DOHH2 (cell line): ENCODE results near the gene AKIRIN2.

ENCODE experiments used
- CTCF ChIP-seq: fragments of 200-600 bp; sonication (generic); IDR thresholded peaks from one replicate; pipeline ENCODE4 v1.5.1; 2014; ENCODE audit warnings: antibody characterized with exemption, mild to moderate bottlenecking, low read depth, low read length; ENCODE audit not compliant: poor library complexity, severe bottlenecking
- EZH2phosphoT487 ChIP-seq: fragments of 200-600 bp; sonication (generic); IDR thresholded peaks from 2 replicates; pipeline ENCODE4 v1.6.1; 2017; ENCODE audit warnings: borderline replicate concordance, mild to moderate bottlenecking, antibody characterized with exemption, low read length, moderate library complexity, mixed read lengths

GRCh38 chr6:87671555-87672029, 30.4 kb downstream of the AKIRIN2 start:
- no peak for TF ChIP-seq CTCF
- TF ChIP-seq EZH2phosphoT487: no peak
